HCT116 (cell line): ENCODE results near the gene SPR. TPM values are rescaled to one million over a fixed set of nuclear protein-coding genes. Genes with fewer than 3 reads are reported as not detected.
A peak's percentile ranks its signal among the peaks of the same experiment; 100 is the strongest.

Experiments used
- ATAC-seq: fragments of 200-7000 bp; cut with Tn5 transposase; 2 replicates; pipeline ENCODE4 v1.9.1; 2020; ENCODE audit warnings: mild to moderate bottlenecking, moderate library complexity
- BruUV-seq: library from RNA; stranded (reverse); fragments of 400-500 nt; replicated peaks from 2 replicates; lab custom pipeline; 2021; lab: Mats Ljungman, UMichigan
- CTCF ChIA-PET: fragments of 300-600 bp; sonication (Branson Sonifier 250); formaldehyde crosslinking; loops from one replicate; lab custom pipeline; 2021; ENCODE audit warnings: antibody characterized with exemption; lab: Charles Lee
- POLR2A ChIA-PET: fragments of 300-600, 350-600 bp; sonication (Branson Sonifier 250); formaldehyde crosslinking; loops from one replicate; lab custom pipeline; 2021; ENCODE audit warnings: antibody characterized with exemption; lab: Charles Lee
- RAD21 ChIA-PET, 2 experiments: fragments of 300-600 bp; sonication (Branson Sonifier 250); formaldehyde crosslinking; loops; one replicate each; lab custom pipeline; 2023; ENCODE audit warnings: low total read pairs in 2 of 2; ENCODE audit not compliant: uncharacterized antibody in 2 of 2, unreplicated experiment in 2 of 2, low non-redundant PET in 1 of 2; lab: Charles Lee
- DNase-seq: peaks from one replicate; pipeline ENCODE4 v3.0.0-alpha.2; 2010; ENCODE audit warnings: low read depth, low spot score
- H2AFZ ChIP-seq: fragments of 200-600 bp; shearing (Covaris generic), sonication (generic); 2 replicates; pipeline ENCODE4 v1.6.1; 2017; ENCODE audit warnings: low read depth, mixed run types, mixed read lengths, antibody characterized with exemption, low read length; ENCODE audit not compliant: poor library complexity, severe bottlenecking
- H3K27ac ChIP-seq: 2 replicates; pipeline ENCODE4 v1.5.1; 2012; ENCODE audit warnings: low read depth, low read length
- H3K27me3 ChIP-seq: fragments of 200-600 bp; sonication (generic); 2 replicates; pipeline ENCODE4 v1.6.1; 2016; ENCODE audit warnings: mixed run types, low read length, mixed read lengths; ENCODE audit not compliant: insufficient read depth
- H3K36me3 ChIP-seq, 2 experiments: fragments of 200-500 bp in 1 of 2; fragments of 200-600 bp in 1 of 2; sonication (Bioruptor generic) in 1 of 2; sonication (generic) in 1 of 2; 2 replicates each; pipeline versions ENCODE4 v1.5.1 to v1.6.1; 2014 to 2016; ENCODE audit warnings: low read length in 2 of 2, inconsistent platforms in 1 of 2, mixed read lengths in 1 of 2, mixed run types in 1 of 2; ENCODE audit not compliant: insufficient read depth in 2 of 2, control insufficient read depth in 1 of 2
- H3K4me1 ChIP-seq, 2 experiments: fragments of 200-600 bp in 1 of 2; sonication (generic) in 1 of 2; 2 replicates each; pipeline versions ENCODE4 v1.5.1 to v1.6.1; 2012 to 2017; ENCODE audit warnings: low read length in 2 of 2, inconsistent platforms in 1 of 2, mild to moderate bottlenecking in 1 of 2, mixed read lengths in 1 of 2, mixed run types in 1 of 2, moderate library complexity in 1 of 2; ENCODE audit not compliant: insufficient read depth in 2 of 2, control insufficient read depth in 1 of 2
- H3K4me2 ChIP-seq: fragments of 200-600 bp; sonication (generic); 2 replicates; pipeline ENCODE4 v1.6.1; 2017; ENCODE audit warnings: mixed run types, low read length, mixed read lengths
- H3K4me3 ChIP-seq, 2 experiments: fragments of 200-600 bp in 1 of 2; sonication (generic) in 1 of 2; replicated peaks in 1 of 2; 2 replicates each; pipeline ENCODE4 v1.5.1; 2011 to 2016; ENCODE audit warnings: low read length in 2 of 2, control low read depth in 1 of 2, low read depth in 1 of 2, mild to moderate bottlenecking in 1 of 2, mixed read lengths in 1 of 2, mixed run types in 1 of 2
- H3K79me2 ChIP-seq: fragments of 200-600 bp; sonication (generic); 2 replicates; pipeline ENCODE4 v1.6.1; 2017; ENCODE audit warnings: mild to moderate bottlenecking, mixed run types, low read length, moderate library complexity, mixed read lengths; ENCODE audit not compliant: insufficient read depth
- H3K9ac ChIP-seq: fragments of 200-600 bp; sonication (generic); 2 replicates; pipeline ENCODE4 v1.6.1; 2016; ENCODE audit warnings: low read length, mixed read lengths
- H3K9me2 ChIP-seq: fragments of 200-600 bp; sonication (generic), shearing (Covaris generic); 2 replicates; pipeline ENCODE4 v1.6.1; 2017; ENCODE audit warnings: mixed run types, mild to moderate bottlenecking, moderate library complexity; ENCODE audit not compliant: insufficient read depth
- H3K9me3 ChIP-seq, 2 experiments: fragments of 200-500 bp in 1 of 2; fragments of 200-600 bp in 1 of 2; sonication (Bioruptor generic) in 1 of 2; sonication (generic) in 1 of 2; 2 replicates each; pipeline ENCODE4 v1.6.1; 2014 to 2017; ENCODE audit warnings: low read length in 2 of 2, mixed read lengths in 2 of 2, inconsistent platforms in 1 of 2, low read depth in 1 of 2, mild to moderate bottlenecking in 1 of 2, mixed run types in 1 of 2, moderate library complexity in 1 of 2; ENCODE audit not compliant: control insufficient read depth in 1 of 2, insufficient read depth in 1 of 2
- H4K20me1 ChIP-seq: fragments of 200-600 bp; sonication (generic), shearing (Covaris generic); 2 replicates; pipeline ENCODE4 v1.6.1; 2017; ENCODE audit warnings: mixed run types, mild to moderate bottlenecking, moderate library complexity; ENCODE audit not compliant: insufficient read depth
- CTCF ChIP-seq, 3 experiments: fragments of 200-600 bp in 1 of 3; sonication (generic) in 1 of 3; IDR thresholded peaks in 2 of 3; conservative IDR thresholded peaks in 1 of 3; 2 replicates each; pipeline ENCODE4 v1.5.1; 2012 to 2017; ENCODE audit warnings: low read depth in 2 of 3, low read length in 2 of 3, antibody characterized with exemption in 1 of 3, borderline replicate concordance in 1 of 3, control low read depth in 1 of 3, mild to moderate bottlenecking in 1 of 3, mixed read lengths in 1 of 3, mixed run types in 1 of 3, moderate library complexity in 1 of 3; ENCODE audit not compliant: insufficient read depth in 1 of 3
- EGR1 ChIP-seq: IDR thresholded peaks from 2 replicates; pipeline ENCODE4 v1.6.1; 2012; ENCODE audit warnings: low read depth
- JUND ChIP-seq: IDR thresholded peaks from 2 replicates; pipeline ENCODE4 v1.6.1; 2012
- RAD21 ChIP-seq: IDR thresholded peaks from 2 replicates; pipeline ENCODE4 v1.6.1; 2012; ENCODE audit warnings: low read depth, mild to moderate bottlenecking
- intact Hi-C: fragments of 100-400 bp; cut with micrococcal nuclease; formaldehyde crosslinking; loops from 2 replicates; pipeline ENCODE4 v1.10.0; 2022
- total RNA-seq: library from RNA; stranded (reverse); gene quantifications from one replicate; pipeline ENCODE4 v1.2.1, GENCODE V29; 2021; ENCODE audit not compliant: unreplicated experiment

SPR gene
- total RNA-seq, 1 experiment from 2014 or later, result 66.9 TPM

DNA sequence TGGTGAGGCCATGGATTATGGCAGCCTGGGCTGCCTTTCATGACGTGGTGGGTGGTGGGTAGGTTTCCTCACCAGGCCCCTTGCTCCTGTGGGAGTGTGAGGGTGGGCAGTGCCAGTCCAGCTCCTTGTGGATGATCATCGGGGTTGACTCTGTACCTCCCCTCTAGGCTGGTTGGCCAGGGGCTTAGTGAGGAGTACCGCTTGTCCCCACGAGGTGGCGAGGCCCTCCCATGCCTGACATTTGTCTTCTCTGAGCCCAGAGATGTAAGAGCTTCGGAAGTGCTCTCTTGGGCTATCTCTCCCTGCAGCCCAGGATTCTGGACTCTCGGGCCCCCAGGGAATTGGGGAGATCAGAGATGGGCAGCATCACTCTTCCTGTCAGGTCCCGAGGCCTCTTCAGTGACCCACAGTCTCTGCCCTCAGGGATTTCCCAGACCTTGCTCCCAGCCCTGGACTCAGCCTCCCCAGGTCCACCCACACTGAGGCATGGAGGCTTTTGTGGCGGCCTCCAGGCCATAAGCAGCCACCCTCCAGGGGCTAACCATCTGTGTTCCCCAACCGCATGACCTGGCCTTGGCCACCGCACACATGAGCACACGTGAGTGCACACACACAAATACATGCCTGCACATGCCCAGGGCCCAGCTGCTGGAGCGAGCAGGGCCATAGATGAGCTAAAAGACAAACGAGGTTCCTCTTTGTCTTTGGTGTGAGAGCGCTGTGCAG lies 6.5 kb downstream of the SPR start:
- DNase-seq, result no peak
- no peaks in the 10 kb centered on the region for H3K9me3 ChIP-seq
- H2AFZ ChIP-seq, result no peak overlapping the region
- peaks cover 4% of the 10 kb centered on the region; the same call in 1 of the 2 replicates for H4K20me1 ChIP-seq
- peaks cover 0 to 20% of the 10 kb centered on the region in 2 experiments; a peak in 2 of 4 replicates for H3K36me3 ChIP-seq
- no TSS peak for BruUV-seq
- H3K79me2 ChIP-seq, result peaks cover 12% of the 10 kb centered on the region; the same call in 1 of the 2 replicates
- no peak for TF ChIP-seq EGR1
- TF ChIP-seq RAD21, result peak; percentile 66
- no peak for TF ChIP-seq JUND
- TF ChIP-seq CTCF (IDR thresholded peaks at IDR 0.05 in 2 of 3, conservative IDR thresholded peaks at IDR 0.05 in 1 of 3; ENCODE audit: borderline replicate concordance in 1 of 3, insufficient read depth in 1 of 3, low read depth in 2 of 3, low read length in 2 of 3), result peak; percentile 59 to 65 (median 59); a peak in 5 of 6 replicates
- intact Hi-C loops, result loop anchor here (2.0 to 5.0 kb wide), 3 partner anchors 177 to 284 kb away; partner anchors contain the start of gene SFXN5
- no peaks in the 10 kb centered on the region for H3K9me2 ChIP-seq
- no peak overlapping the region for H3K27ac ChIP-seq
- ATAC-seq, result peak; percentile 75
- no peak overlapping the region for H3K9ac ChIP-seq
- H3K4me2 ChIP-seq, result no peak overlapping the region
- no peak overlapping the region for H3K4me3 ChIP-seq
- POLR2A ChIA-PET, result no interaction called here
- no peaks in the 10 kb centered on the region for H3K27me3 ChIP-seq
- H3K4me1 ChIP-seq, result peaks cover 0 to 4% of the 10 kb centered on the region in 2 experiments; a peak in 1 of 4 replicates
- RAD21 ChIA-PET, result interaction anchor here (0.6 to 2.2 kb wide), 9 partner anchors 39 to 284 kb away, joined by 3 to 11 read pairs (median 5); no protein-coding TSS in a partner anchor
- CTCF ChIA-PET, result interaction anchor here (1.2 to 3.0 kb wide), 10 partner anchors 38 to 319 kb away, joined by 3 to 28 read pairs (median 14); no protein-coding TSS in a partner anchor
